T-helper 9 cell (primary cell): ENCODE data around the gene HMG20A.
"Not testable (repeated sequence)": the region's sequence is repeated elsewhere in the genome, so short reads cannot be mapped to it uniquely, and the experiment has no call there.

Experiments
- DNase-seq: peaks from one replicate; pipeline ENCODE4 v3.0.0-alpha.2; 2020
- total RNA-seq, 2 donors: gene quantifications; one replicate each; lab custom pipeline; 2026; lab: John Stamatoyannopoulos, UW

The HMG20A gene
- 24.6 to 50.4 reads per million in 2 donors for total RNA-seq

DNA sequence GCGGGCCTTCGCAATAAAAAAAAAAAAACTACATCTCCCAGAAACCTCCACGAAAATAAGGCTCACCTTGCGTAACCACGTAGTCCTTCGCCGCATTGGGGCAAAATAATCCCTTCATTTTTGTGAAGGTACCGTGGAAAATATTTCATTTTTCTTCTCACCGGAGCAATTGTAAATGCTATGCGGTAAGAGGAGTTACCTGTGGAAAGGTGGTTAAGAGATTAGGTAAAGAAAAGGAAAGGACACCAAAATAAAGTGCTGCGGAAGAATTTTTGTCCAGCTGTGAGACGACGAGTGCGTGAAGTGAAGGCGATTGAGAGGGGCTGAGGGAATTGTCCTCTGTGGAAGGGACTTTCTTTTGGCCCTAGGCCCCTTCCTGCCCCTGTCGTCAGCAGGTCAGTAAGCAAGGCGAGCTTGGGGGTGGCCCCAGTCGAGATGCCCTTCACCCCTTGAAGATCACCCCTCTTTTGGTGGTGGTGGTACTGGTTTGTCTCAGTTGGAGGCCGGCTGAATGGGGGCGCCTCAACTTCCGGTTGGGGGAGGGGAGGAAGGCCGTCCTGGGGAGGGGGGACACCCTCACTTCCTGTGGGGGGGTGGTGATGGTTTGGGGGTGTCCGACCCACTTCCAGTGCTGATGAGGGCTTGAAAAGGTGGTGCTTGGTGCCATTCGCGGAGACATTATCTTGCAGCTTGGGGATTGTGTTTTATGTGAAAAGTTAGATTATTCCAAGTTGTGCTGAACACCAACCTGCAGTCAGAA is at the start of gene HMG20A:
HMG20A (plus strand) TSS at position 279 of the 760 bp plus-strand sequence. CDS start 37,520 bp downstream, outside the sequence.
- DNase-seq = peak; percentile 18

DNA sequence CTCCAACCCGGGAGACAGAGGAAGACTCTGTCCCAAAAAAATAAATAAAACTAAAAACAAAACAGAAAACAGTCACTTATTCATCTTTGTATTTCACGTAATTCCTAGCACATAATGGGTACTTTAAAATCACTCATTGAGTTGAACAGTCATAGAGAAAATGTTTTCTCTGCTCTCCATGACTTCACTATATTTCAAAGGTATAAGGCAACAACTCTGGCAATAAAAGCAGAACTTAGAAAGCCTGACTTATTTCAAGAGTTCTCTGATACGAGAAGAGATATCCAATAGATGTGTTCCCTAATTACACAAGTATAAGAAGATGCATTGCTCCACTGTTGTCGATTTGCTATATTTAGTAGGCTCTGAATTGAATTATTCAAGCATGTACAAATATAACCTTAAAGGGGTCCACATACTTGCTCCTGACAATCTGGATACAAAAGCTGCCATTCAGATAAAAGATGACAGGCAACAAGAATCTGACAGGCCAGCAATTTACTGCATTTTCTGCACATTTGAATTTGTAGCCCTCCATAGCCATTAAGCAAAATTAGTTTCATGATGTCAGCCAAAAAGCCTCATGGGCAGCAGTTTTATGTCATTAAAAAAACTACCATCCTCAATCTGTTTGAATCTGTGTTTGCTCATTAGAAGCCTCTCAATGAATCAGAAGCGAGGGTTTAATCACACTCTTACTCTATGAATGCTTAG is 48.7 kb upstream of the HMG20A start:
- DNase-seq = no peak

DNA sequence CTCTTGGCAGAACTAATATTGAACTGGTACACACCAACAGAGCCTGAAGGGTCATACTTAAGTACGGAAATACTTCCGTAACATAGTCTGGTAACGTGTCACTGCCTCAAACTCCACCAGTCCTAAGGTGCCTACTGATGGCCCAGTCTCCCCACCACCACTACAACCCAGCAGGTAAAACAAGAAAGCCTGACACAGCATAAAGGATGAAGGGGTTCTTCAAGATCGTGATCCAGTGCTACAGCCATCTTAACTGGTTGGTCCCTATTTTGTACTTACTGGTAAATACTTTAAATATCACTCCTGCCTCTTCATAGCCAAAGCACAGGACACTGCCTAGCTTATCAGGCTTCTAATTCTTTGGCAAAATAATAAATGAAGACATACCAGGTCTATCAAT is 47.2 kb upstream of the HMG20A start:
- no peak for DNase-seq

DNA sequence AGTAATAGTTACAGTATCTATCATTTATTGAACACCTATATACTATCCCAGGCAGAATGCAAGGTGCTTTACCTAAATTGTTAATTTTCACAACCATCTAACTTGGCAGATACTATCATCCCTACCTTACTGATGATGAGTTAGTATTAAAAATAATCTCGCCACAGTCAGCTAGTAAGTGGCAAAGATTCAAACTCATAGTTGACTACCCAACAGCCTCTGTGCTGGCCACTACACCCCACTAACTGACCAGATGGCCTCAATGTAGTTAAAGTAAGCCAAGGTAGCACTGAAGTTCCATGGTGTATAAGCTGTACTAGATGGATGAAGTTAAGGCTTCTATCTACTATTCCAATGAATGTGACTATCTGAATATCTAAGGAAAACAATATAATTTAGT is 45.6 kb upstream of the HMG20A start:
- no peak for DNase-seq

DNA sequence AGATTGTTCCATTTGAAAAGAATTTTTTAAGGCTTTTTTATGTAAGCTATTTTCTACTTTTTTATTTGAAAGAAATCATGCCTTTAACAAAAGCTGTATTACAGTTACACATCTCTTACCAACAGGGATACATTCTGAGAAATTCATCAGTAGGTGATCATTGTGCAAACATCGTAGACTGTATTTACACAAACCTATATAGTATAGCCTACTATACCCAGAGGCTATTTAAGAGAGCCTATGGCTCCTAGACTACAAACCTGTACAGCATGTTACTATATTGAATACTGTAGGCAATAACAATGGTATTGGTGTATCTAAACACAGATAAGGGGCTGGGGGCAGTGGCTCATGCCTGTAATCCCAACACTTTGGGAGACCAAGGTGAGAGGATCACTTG is 43.9 kb upstream of the HMG20A start:
- no peak for DNase-seq

DNA sequence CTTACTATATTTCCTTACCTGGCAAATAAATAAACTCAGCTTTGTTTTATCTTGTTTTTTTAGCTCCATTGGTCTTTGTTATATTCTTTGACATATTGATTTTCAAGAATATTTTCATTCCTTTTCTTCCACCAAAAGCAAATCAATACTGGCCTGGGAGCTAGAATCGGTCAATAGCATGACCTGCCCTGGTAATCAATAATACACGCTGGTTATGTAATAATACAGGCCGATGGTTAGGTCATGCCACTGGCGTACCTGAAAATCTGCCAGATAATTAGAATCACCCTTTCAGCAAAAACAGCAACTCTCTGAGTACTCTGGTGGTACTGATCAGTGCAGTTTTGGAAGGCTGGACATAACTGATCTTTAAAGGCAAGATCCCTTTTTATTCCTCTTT is 40.7 kb upstream of the HMG20A start:
- DNase-seq = no peak

DNA sequence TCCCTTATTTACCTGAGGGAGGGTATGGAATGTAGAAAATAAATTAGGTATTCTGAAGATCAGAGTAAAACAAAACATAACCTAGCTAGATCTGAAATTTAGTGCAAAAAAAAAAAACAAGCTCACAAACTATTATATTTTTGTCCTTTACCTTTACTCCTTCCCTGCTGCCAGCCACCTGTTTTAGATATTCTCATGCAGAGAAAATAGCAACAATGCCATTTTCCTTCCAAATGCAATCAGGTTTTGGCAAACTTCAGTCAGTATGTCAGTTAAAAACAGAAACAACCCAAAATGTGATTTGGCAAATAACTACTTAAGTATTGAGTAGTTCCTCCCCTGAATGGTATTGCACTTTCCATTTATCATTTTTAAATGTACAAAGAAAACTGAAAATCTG is 36.6 kb upstream of the HMG20A start:
- DNase-seq = no peak

GRCh38 chr15:77384589-77385359 is 35.9 kb upstream of the HMG20A start:
- DNase-seq = no peak

DNA sequence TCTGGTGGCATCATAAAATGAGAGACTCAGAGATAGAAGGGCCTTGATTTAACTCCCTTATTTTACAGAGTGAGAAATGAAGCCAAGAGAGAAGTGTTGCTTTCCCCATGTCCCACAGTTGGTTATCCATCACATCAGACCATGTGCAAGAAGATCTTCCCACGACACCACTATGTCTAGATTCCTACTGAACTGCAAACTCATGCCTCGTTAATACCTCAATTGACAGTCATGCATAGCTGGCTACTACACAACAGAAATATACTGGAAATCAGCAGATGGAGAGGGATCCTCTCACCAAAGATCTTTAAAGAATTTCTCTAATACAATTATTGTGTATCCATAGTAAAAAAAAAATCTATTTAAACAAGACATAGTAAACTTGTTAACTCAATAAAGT is 34.1 kb upstream of the HMG20A start:
- DNase-seq = no peak

GRCh38 chr15:77387365-77388105 is 33.2 kb upstream of the HMG20A start:
- DNase-seq = no peak

- DNase-seq = no peak
Observed at GRCh38 chr15:77391372-77391951, 29.2 kb upstream of the HMG20A start.

GRCh38 chr15:77392762-77393470 is 27.8 kb upstream of the HMG20A start:
- no peak for DNase-seq

- DNase-seq = no peak
Observed at GRCh38 chr15:77393471-77393840, 27.2 kb upstream of the HMG20A start.

- DNase-seq = no peak
Observed at GRCh38 chr15:77395013-77395774, 25.5 kb upstream of the HMG20A start.

DNA sequence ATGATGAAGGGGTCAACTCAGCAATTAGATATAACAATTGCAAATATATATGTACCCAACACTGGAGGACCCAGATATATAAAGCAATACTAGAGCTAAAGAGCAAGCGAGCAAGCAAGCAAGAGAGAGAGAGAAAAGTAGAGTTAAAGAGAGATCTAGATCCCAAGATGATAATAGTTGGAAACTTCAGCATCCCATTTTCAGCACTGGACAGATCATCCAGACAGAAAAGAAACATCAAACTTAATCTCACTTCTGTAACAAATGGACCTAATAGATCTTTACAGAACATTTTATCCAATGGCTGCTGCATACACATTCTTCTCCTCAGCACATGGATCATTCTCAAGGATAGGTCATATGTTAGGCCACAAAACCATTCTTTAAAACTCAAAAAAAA is 24.0 kb upstream of the HMG20A start:
- no peak for DNase-seq

- no peak for DNase-seq
Observed at GRCh38 chr15:77398927-77399326, 21.8 kb upstream of the HMG20A start.

DNA sequence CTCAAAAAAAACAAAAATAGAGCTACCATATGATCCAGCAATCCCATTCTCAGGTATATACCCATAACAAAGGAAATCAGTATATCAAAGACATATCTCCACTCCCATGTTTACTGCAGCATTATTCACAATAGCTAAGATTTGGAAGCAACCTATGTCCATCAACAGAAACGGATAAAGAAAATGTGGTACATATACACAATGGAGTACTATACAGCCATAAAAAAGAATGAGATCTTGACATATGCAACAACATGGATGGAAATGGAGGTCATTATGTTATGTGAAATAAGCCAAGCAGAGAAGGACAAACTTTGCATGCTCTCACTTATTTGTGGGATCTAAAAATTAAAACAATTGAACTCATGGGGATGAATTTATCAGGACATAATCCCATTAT is 20.4 kb upstream of the HMG20A start:
- DNase-seq = no peak

- DNase-seq = no peak
Observed at GRCh38 chr15:77402740-77403379, 17.8 kb upstream of the HMG20A start.

GRCh38 chr15:77406173-77406759 is 14.4 kb upstream of the HMG20A start:
- not testable (repeated sequence) for DNase-seq

- DNase-seq = no peak
Observed at GRCh38 chr15:77406846-77407245, 13.8 kb upstream of the HMG20A start.
